Motor neuron (in vitro differentiated cells): ENCODE data around the gene COBLL1. TPM values are rescaled to one million over a fixed set of nuclear protein-coding genes. Genes with fewer than 3 reads are reported as not detected.

Source experiments
- ATAC-seq, 8 experiments: fragments of 200-7000 bp; cut with Tn5 transposase; replicated peaks in 6 of 8; 2 replicates each; pipeline ENCODE4 v1.8.0; 2021; ENCODE audit warnings: mild to moderate bottlenecking in 8 of 8, moderate library complexity in 8 of 8
- H3K27ac ChIP-seq, 2 donors: fragments of 250-450 bp; sonication (Bioruptor Pico); 2 replicates each; pipeline ENCODE4 v1.9.0; 2021; ENCODE audit warnings: antibody characterized with exemption in 2 of 2, mild to moderate bottlenecking in 2 of 2, moderate library complexity in 1 of 2
- H3K4me1 ChIP-seq, 2 donors: fragments of 250-450 bp; sonication (Bioruptor Pico); replicated peaks in 1 of 2; 2 replicates each; pipeline ENCODE4 v1.6.1; 2021; ENCODE audit warnings: antibody characterized with exemption in 2 of 2, mild to moderate bottlenecking in 2 of 2, moderate library complexity in 1 of 2
- H3K4me3 ChIP-seq, 5 donors: fragments of 250-450 bp; sonication (Bioruptor Pico); 2 replicates each; pipeline ENCODE4 v1.9.0; 2021; ENCODE audit warnings: antibody characterized with exemption in 5 of 5, mild to moderate bottlenecking in 5 of 5, moderate library complexity in 4 of 5
- WGBS, 10 experiments: fragments of 450-650 bp; shearing (Covaris generic); methylation state at CpG; one replicate each; pipeline ENCODE4 v1.0.0; 2022; 5-methylcytosine and 5-hydroxymethylcytosine counted together
- in situ Hi-C, 9 experiments: fragments of 400-800 bp; cut with MboI; loops; one replicate each; pipeline ENCODE4 v1.15.0; 2021; ENCODE audit warnings: low sequenced_read_pairs in 9 of 9, low pct_unique_long_range_greater_than_20kb in 2 of 9; ENCODE audit not compliant: unreplicated experiment in 9 of 9
- total RNA-seq, 8 experiments: library from RNA; unstranded; fragments of 300-600 nt; gene quantifications; 2 replicates each; pipeline versions ENCODE4 v1.2.3 to v1.2.4, GENCODE V29; 2022

COBLL1 gene
- total RNA-seq, 8 experiments from 2014 or later: 0.65 to 50.6 (median 8.1) TPM

- peaks cover 0 to 5% of the 10 kb centered on the region in 2 donors for H3K4me1 ChIP-seq
- H3K4me3 ChIP-seq: no peak overlapping the region
- H3K27ac ChIP-seq: no peak overlapping the region
- 0 to 55% (median 27%) methylated on average over 1 of the region's 1 CpG; no CpG with 5 or more reads in 1 of the 10 experiments for WGBS, 10 experiments
- in situ Hi-C loops: no loop called here
- no peak for ATAC-seq
Measured at GRCh38 chr2:164808776-164809175, 32.8 kb downstream of the COBLL1 start.

GRCh38 chr2:164803776-164804466 lies 37.7 kb downstream of the COBLL1 start:
- no peak for ATAC-seq
- Histone ChIP-seq H3K4me3 (no peak overlapping the region), H3K27ac (no peak overlapping the region), H3K4me1 (peaks cover 0 to 5% of the 10 kb centered on the region in 2 donors)
- 52 to 90% (median 79%) methylated on average over 2 to 4 of the region's 4 CpGs for WGBS, 10 experiments
- in situ Hi-C loops: no loop called here

GRCh38 chr2:164802095-164802707 lies 39.4 kb downstream of the COBLL1 start:
- no peak for ATAC-seq
- Histone ChIP-seq H3K27ac (no peak overlapping the region), H3K4me3 (no peak overlapping the region), H3K4me1 (no peaks in the 10 kb centered on the region)
- in situ Hi-C loops: no loop called here
- WGBS, 10 experiments: 10 to 100% (median 75%) methylated on average over 1 of the region's 1 CpG; no CpG with 5 or more reads in 4 of the 10 experiments

- 75 to 100% (median 94%) methylated on average over 1 to 3 of the region's 3 CpGs; no CpG with 5 or more reads in 1 of the 10 experiments for WGBS, 10 experiments
- in situ Hi-C loops: no loop called here
- Histone ChIP-seq H3K4me1 (no peaks in the 10 kb centered on the region), H3K27ac (no peak overlapping the region), H3K4me3 (no peak overlapping the region)
- ATAC-seq: no peak
Measured at GRCh38 chr2:164800572-164800971, 41.1 kb downstream of the COBLL1 start.

- Histone ChIP-seq H3K4me3 (no peak overlapping the region), H3K4me1 (no peaks in the 10 kb centered on the region), H3K27ac (no peak overlapping the region)
- no peak for ATAC-seq
- in situ Hi-C loops: no loop called here
- WGBS, 10 experiments: 40 to 100% (median 90%) methylated on average over 1 of the region's 1 CpG; no CpG with 5 or more reads in 2 of the 10 experiments
Measured at GRCh38 chr2:164797627-164798026, 44.0 kb downstream of the COBLL1 start.

- no peak overlapping the region for H3K4me3 ChIP-seq
- in situ Hi-C loops: no loop called here
- H3K4me1 ChIP-seq: no peaks in the 10 kb centered on the region
- no peak overlapping the region for H3K27ac ChIP-seq
- ATAC-seq: no peak
- WGBS, 10 experiments: 80 to 100% (median 100%) methylated on average over 1 to 2 of the region's 2 CpGs
Measured at GRCh38 chr2:164796999-164797398, 44.6 kb downstream of the COBLL1 start.

- no peak overlapping the region for H3K4me3 ChIP-seq
- WGBS, 10 experiments: 0 to 87% (median 79%) methylated on average over 1 to 4 of the region's 4 CpGs
- ATAC-seq: peak in 3 of 8 experiments; percentile 8 to 72 (median 66)
- in situ Hi-C loops: no loop called here
- H3K4me1 ChIP-seq: no peaks in the 10 kb centered on the region
- H3K27ac ChIP-seq: no peak overlapping the region
Measured at GRCh38 chr2:164794432-164795231, 47.0 kb downstream of the COBLL1 start.

GRCh38 chr2:164794016-164794415 lies 47.6 kb downstream of the COBLL1 start:
- Histone ChIP-seq H3K4me3 (no peak overlapping the region), H3K27ac (no peak overlapping the region), H3K4me1 (no peaks in the 10 kb centered on the region)
- in situ Hi-C loops: no loop called here
- ATAC-seq: peak in 3 of 8 experiments; percentile 2 to 7 (median 4)

GRCh38 chr2:164793529-164793928 lies 48.1 kb downstream of the COBLL1 start:
- H3K4me1 ChIP-seq: no peaks in the 10 kb centered on the region
- no peak overlapping the region for H3K4me3 ChIP-seq
- peak in 3 of 8 experiments; percentile 10 to 14 (median 11) for ATAC-seq
- in situ Hi-C loops: no loop called here
- 0 to 100% (median 88%) methylated on average over 1 of the region's 1 CpG; no CpG with 5 or more reads in 1 of the 10 experiments for WGBS, 10 experiments
- no peak overlapping the region for H3K27ac ChIP-seq

- H3K4me3 ChIP-seq: no peak overlapping the region
- H3K4me1 ChIP-seq: no peaks in the 10 kb centered on the region
- in situ Hi-C loops: no loop called here
- H3K27ac ChIP-seq: no peak overlapping the region
- WGBS, 10 experiments: 21 to 97% (median 69%) methylated on average over 1 to 5 of the region's 5 CpGs
- peak in 3 of 8 experiments; percentile 61 to 84 (median 72) for ATAC-seq
Measured at GRCh38 chr2:164792316-164793170, 49.1 kb downstream of the COBLL1 start.

- H3K4me3 ChIP-seq: no peak overlapping the region
- H3K4me1 ChIP-seq: no peaks in the 10 kb centered on the region
- peak in 3 of 8 experiments; percentile 5 to 62 (median 25) for ATAC-seq
- 0 to 100% (median 85%) methylated on average over 1 to 5 of the region's 5 CpGs; no CpG with 5 or more reads in 3 of the 10 experiments for WGBS, 10 experiments
- in situ Hi-C loops: no loop called here
- no peak overlapping the region for H3K27ac ChIP-seq
Measured at GRCh38 chr2:164789968-164790367, 51.7 kb downstream of the COBLL1 start.

GRCh38 chr2:164786787-164787186 lies 54.8 kb downstream of the COBLL1 start:
- Histone ChIP-seq H3K27ac (no peak overlapping the region), H3K4me1 (no peaks in the 10 kb centered on the region), H3K4me3 (no peak overlapping the region)
- WGBS, 10 experiments: 67 to 83% (median 75%) methylated on average over 1 to 2 of the region's 2 CpGs; no CpG with 5 or more reads in 3 of the 10 experiments
- no peak for ATAC-seq
- in situ Hi-C loops: no loop called here
